Activated CD4-positive, alpha-beta T cell treated with anti-CD3 and anti-CD28 coated beads for 36 hours (primary cell): ENCODE measurements around the gene FHDC1. TPM values are rescaled to one million over a fixed set of nuclear protein-coding genes. Genes with fewer than 3 reads are reported as not detected.

Source experiments
- ATAC-seq: fragments of 200-7000 bp; cut with Tn5 transposase; one replicate; pipeline ENCODE4 v1.10.0; 2021; ENCODE audit warnings: mild to moderate bottlenecking, moderate library complexity
- CTCF ChIA-PET: fragments of 350-600 bp; sonication (Branson Sonifier 250); formaldehyde crosslinking; loops from one replicate; lab custom pipeline; 2021; ENCODE audit warnings: antibody characterized with exemption; lab: Charles Lee
- POLR2A ChIA-PET: fragments of 350-600 bp; sonication (Branson Sonifier 250); formaldehyde crosslinking; loops from one replicate; lab custom pipeline; 2021; ENCODE audit warnings: antibody characterized with exemption, inconsistent platforms; lab: Charles Lee
- DNase-seq: peaks from one replicate; pipeline ENCODE4 v3.0.0-alpha.2; 2020
- H3K27ac Mint-ChIP-seq: one replicate; pipeline ENCODE4 v1.8.0; 2021; ENCODE audit warnings: mixed read lengths
- H3K27me3 Mint-ChIP-seq: one replicate; pipeline ENCODE4 v1.8.0; 2021; ENCODE audit warnings: mixed read lengths
- H3K36me3 Mint-ChIP-seq: one replicate; pipeline ENCODE4 v1.8.0; 2021; ENCODE audit warnings: low read depth, mixed read lengths
- H3K4me1 Mint-ChIP-seq: one replicate; pipeline ENCODE4 v1.8.0; 2021; ENCODE audit warnings: mixed read lengths
- H3K4me3 Mint-ChIP-seq: one replicate; pipeline ENCODE4 v1.8.0; 2021; ENCODE audit warnings: mild to moderate bottlenecking, moderate library complexity, mixed read lengths
- H3K9me3 Mint-ChIP-seq: one replicate; pipeline ENCODE4 v1.8.0; 2021; ENCODE audit warnings: low read depth, mixed read lengths
- intact Hi-C, 2 experiments: fragments of 100-400 bp; cut with DNase I in 1 of 2; cut with micrococcal nuclease in 1 of 2; formaldehyde crosslinking; loops; one replicate each; pipeline versions ENCODE4 v1.14.2 to v1.15.1; 2022 to 2024; cut with DNase I, micrococcal nuclease
- total RNA-seq, 2 experiments: library from RNA; stranded (reverse); gene quantifications; one replicate each; pipeline ENCODE4 v1.2.3, GENCODE V29; 2021

The FHDC1 gene
- total RNA-seq, 2 experiments from 2014 or later = 0.09 TPM

DNA sequence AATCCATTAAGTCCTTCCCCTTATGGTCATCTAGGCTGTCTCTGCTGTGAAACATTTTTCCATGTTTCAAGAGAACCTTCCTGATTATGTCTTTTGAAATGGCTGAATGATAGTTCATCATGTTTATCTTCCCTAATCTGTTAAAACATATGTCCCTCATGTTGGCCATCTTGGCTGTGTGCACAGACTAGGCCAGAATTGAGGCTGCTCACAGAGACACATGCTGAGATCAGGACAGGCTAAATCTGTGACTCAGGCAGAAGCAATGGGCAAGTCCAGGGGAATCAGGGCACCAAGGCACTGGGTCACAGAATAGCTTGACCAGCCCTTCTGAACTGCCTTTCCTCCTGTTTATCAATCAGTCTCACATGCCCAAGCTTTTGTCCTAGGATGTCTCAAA, 78.3 kb downstream of the FHDC1 start:
- ATAC-seq (no peak), DNase-seq (no peak)
- H3K36me3 Mint-ChIP-seq = no peaks in the 10 kb centered on the region
- ChIA-PET CTCF (interaction anchor here (1.0 kb wide), 1 partner anchor 13 kb away, joined by 4 read pairs; no protein-coding TSS in a partner anchor), POLR2A (interaction anchor here (0.6 to 0.7 kb wide), 2 partner anchors 98 to 625 kb away, joined by 3 read pairs; no protein-coding TSS in a partner anchor)
- H3K4me3 Mint-ChIP-seq = no peak overlapping the region
- intact Hi-C loops = no loop called here
- H3K9me3 Mint-ChIP-seq = no peaks in the 10 kb centered on the region
- no peaks in the 10 kb centered on the region for H3K27me3 Mint-ChIP-seq
- no peak overlapping the region for H3K27ac Mint-ChIP-seq
- no peaks in the 10 kb centered on the region for H3K4me1 Mint-ChIP-seq

DNA sequence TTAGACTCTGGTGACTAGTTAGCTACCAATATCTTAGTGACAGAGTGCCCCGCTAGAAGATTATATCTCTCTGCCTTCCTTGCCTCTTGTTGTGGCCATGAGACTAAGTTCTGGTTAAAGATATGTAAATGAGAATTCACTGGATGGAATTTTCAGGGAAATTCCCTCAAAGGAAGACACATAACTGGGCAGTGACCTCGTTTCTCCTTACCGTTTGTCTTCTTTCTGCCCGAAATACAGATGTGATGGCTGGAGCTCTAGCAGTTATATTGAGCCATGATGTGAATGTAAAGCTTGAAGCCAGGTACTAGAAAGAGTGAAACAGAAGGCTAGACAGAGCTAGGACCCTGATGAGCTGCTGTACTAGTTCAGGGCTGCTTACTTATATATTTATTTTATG, 80.5 kb downstream of the FHDC1 start:
- ChIA-PET CTCF (interaction anchor here (0.6 kb wide), 1 partner anchor 152 kb away, joined by 3 read pairs; no protein-coding TSS in a partner anchor), POLR2A (no interaction called here)
- intact Hi-C loops = no loop called here
- H3K9me3 Mint-ChIP-seq = no peaks in the 10 kb centered on the region
- no peaks in the 10 kb centered on the region for H3K4me1 Mint-ChIP-seq
- H3K27ac Mint-ChIP-seq = no peak overlapping the region
- no peak for ATAC-seq
- H3K36me3 Mint-ChIP-seq = no peaks in the 10 kb centered on the region
- H3K4me3 Mint-ChIP-seq = no peak overlapping the region
- no peaks in the 10 kb centered on the region for H3K27me3 Mint-ChIP-seq
- DNase-seq = no peak

DNA sequence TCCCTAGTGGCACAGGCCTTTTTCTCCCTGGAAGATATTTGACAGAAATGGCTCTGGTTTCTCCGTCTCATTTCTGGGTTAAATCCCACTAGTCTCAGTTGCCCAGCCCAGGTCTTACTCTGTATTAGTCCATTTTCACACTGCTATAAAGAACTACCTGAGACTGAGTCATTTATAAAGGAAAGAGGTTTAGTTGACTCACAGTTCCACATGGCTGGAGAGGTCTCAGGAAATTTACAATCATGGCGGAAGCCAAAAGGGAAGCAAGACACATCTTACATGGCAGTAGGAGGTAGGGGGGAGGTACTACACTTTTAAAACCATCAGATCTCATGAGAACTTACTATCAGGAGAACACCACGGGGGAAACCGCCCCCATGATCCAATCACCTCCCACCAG, 81.9 kb downstream of the FHDC1 start:
- Mint-ChIP-seq H3K9me3 (no peaks in the 10 kb centered on the region), H3K27ac (no peak overlapping the region), H3K27me3 (no peaks in the 10 kb centered on the region), H3K36me3 (no peaks in the 10 kb centered on the region), H3K4me3 (no peak overlapping the region), H3K4me1 (no peaks in the 10 kb centered on the region)
- ATAC-seq = no peak
- intact Hi-C loops = no loop called here
- ChIA-PET POLR2A (no interaction called here), CTCF (no interaction called here)
- no peak for DNase-seq

DNA sequence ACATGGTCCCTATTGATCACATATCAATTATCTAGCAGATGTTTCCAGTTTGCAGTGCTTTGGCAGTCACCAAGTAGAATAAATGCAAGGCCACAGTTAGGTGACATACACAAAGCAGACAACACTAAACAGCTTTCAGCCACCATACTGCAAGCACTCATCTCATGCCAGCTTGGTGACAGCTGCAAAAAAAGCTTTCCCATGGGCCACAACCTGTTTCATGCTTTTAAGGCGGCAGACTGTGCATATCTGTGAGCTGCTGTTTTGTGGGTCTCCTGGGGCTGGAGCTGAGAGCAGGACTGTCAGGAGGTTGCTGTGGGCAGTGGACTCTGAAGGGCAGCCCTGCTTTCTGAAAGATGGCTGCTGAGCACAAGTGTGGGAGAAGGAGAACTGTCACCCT, 82.6 kb downstream of the FHDC1 start:
- Mint-ChIP-seq H3K4me1 (peaks cover under 1% of the 10 kb centered on the region), H3K27ac (no peak overlapping the region), H3K36me3 (no peaks in the 10 kb centered on the region), H3K9me3 (no peaks in the 10 kb centered on the region), H3K27me3 (peaks cover under 1% of the 10 kb centered on the region), H3K4me3 (no peak overlapping the region)
- ATAC-seq (no peak), DNase-seq (no peak)
- POLR2A ChIA-PET = no interaction called here
- CTCF ChIA-PET = interaction anchor here (0.5 kb wide), 1 partner anchor 13 kb away, joined by 3 read pairs; no protein-coding TSS in a partner anchor
- intact Hi-C loops = no loop called here

DNA sequence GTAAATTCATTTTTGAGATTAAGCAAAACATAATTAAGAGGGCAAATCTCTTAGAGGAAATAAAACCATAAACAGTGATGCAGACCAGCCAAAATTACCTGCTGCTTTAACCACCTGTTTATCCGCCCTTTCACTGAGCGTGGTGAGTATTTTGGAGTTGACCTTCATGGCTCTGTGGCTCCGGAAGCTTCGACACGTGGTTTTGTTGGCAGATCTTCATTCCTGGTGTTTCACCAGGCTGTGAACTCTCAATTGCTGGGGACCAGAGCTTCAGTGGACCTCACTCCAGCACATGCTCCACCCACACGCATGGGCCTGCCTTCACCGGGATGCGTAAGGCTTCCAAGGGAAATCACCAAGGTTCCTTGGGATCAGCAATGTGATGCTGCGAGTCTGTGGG, 83.8 kb downstream of the FHDC1 start:
- Mint-ChIP-seq H3K27ac (no peak overlapping the region), H3K27me3 (peaks cover 2% of the 10 kb centered on the region), H3K4me1 (peaks cover 11% of the 10 kb centered on the region), H3K36me3 (no peaks in the 10 kb centered on the region), H3K4me3 (no peak overlapping the region), H3K9me3 (no peaks in the 10 kb centered on the region)
- intact Hi-C loops = no loop called here
- ChIA-PET POLR2A (no interaction called here), CTCF (no interaction called here)
- no peak for DNase-seq
- ATAC-seq = no peak

DNA sequence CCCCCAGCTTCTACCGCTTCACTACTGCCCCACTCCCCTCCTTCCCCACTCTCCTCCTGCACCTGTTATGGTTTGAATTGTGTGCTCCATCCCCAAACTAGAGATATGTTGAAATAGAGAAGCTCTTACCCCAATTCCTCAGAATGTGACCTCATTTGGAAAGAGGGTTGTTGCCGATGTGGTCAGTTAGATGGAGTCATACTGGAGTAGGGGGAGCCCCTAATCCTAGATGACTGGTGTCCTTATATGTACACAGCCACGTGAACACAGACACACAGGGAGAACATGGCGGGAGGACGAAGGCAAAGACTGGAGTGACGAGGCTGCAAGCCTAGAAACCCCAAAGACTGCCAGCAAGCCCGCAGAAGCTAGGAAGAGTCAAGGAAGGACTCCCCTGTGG, 84.3 kb downstream of the FHDC1 start:
- no peaks in the 10 kb centered on the region for H3K9me3 Mint-ChIP-seq
- CTCF ChIA-PET = no interaction called here
- no peak overlapping the region for H3K27ac Mint-ChIP-seq
- H3K4me1 Mint-ChIP-seq = peaks cover 11% of the 10 kb centered on the region
- no peak for ATAC-seq
- POLR2A ChIA-PET = no interaction called here
- no peak for DNase-seq
- no peak overlapping the region for H3K4me3 Mint-ChIP-seq
- H3K27me3 Mint-ChIP-seq = peaks cover 2% of the 10 kb centered on the region
- no peaks in the 10 kb centered on the region for H3K36me3 Mint-ChIP-seq
- intact Hi-C loops = no loop called here

DNA sequence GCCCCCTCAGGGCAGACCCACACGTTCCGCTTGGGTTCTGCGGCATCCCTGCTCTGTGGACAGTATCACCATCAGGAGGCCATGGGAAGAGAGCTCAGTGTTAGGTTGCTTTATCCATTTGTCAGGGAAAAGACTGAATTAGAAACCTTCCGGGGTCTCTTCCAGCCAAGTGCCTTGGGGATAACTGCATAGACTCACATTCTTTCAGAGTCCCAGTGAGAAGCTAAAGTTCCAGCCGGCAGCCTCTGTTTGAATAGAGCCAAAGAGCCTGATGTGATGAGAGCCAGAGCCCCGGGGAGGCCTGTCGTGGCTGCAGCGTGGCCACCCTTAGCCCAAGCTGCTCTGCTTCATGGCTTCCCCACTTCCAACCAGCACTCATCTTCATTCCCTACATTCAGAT, 85.2 kb downstream of the FHDC1 start:
- intact Hi-C loops = no loop called here
- DNase-seq = no peak

DNA sequence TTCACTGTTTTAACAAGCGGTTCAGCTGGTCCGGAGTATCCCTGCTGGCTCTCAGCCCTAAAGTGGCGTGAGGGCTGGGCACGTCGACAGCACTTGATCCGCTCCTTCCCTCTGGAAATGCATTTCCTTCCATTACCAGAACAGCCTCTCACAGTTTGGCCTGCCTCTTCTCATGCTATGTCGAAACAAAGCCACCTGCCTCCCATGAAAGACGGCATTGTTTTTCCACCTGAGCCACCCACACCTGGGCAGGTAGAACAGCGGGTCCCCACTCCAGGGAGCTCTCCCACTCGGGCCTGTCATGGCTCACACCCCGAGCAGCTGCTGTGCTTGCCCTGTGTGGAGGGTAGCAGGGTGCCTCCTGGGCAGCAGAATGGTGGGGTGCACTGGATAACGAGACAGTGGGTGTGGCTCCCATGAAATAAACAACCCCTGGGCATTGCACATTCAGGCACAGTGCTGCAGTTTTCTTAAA, 86.2 kb downstream of the FHDC1 start:
- Mint-ChIP-seq H3K27me3 (peaks cover 2% of the 10 kb centered on the region), H3K4me3 (no peak overlapping the region), H3K9me3 (no peaks in the 10 kb centered on the region), H3K4me1 (peaks cover 11% of the 10 kb centered on the region), H3K36me3 (no peaks in the 10 kb centered on the region), H3K27ac (no peak overlapping the region)
- POLR2A ChIA-PET = no interaction called here
- ATAC-seq (no peak), DNase-seq (no peak)
- CTCF ChIA-PET = interaction anchor here (1.2 kb wide), 1 partner anchor 173 kb away, joined by 3 read pairs; no protein-coding TSS in a partner anchor
- intact Hi-C loops = no loop called here

More for the DNA sequence above, 85.2 kb downstream of the FHDC1 start:
- no peak for ATAC-seq
- ChIA-PET POLR2A (no interaction called here), CTCF (interaction anchor here (0.6 kb wide), 1 partner anchor 247 kb away, joined by 3 read pairs; no protein-coding TSS in a partner anchor)
- no peak overlapping the region for H3K4me3 Mint-ChIP-seq
- no peak overlapping the region for H3K27ac Mint-ChIP-seq
- peaks cover 2% of the 10 kb centered on the region for H3K27me3 Mint-ChIP-seq
- H3K36me3 Mint-ChIP-seq = no peaks in the 10 kb centered on the region
- H3K4me1 Mint-ChIP-seq = peaks cover 11% of the 10 kb centered on the region
- no peaks in the 10 kb centered on the region for H3K9me3 Mint-ChIP-seq

DNA sequence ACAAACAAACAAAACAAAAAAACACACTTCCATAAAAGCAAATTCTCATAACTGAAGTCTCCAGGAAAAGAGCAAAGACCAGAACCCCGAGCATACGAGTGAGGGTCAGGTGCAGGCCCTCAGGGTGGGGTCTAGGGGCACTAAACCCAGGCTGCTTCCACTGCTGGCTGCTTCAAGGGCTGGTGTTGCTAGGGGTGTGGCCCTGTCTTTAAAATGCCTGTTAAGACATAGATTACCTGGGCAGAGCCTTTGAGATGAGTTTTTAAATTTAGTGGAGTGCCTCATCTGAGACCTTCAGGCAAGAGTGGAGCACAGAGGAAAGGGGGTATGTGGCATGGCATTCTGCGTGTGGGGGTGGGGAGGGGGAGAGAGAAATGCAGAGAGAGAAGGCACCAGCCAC, 87.0 kb downstream of the FHDC1 start:
- Mint-ChIP-seq H3K27me3 (peaks cover 2% of the 10 kb centered on the region), H3K4me1 (peaks cover 11% of the 10 kb centered on the region), H3K36me3 (no peaks in the 10 kb centered on the region), H3K4me3 (no peak overlapping the region), H3K27ac (no peak overlapping the region), H3K9me3 (peaks cover under 1% of the 10 kb centered on the region)
- ChIA-PET POLR2A (no interaction called here), CTCF (no interaction called here)
- intact Hi-C loops = no loop called here
- DNase-seq (no peak), ATAC-seq (no peak)

DNA sequence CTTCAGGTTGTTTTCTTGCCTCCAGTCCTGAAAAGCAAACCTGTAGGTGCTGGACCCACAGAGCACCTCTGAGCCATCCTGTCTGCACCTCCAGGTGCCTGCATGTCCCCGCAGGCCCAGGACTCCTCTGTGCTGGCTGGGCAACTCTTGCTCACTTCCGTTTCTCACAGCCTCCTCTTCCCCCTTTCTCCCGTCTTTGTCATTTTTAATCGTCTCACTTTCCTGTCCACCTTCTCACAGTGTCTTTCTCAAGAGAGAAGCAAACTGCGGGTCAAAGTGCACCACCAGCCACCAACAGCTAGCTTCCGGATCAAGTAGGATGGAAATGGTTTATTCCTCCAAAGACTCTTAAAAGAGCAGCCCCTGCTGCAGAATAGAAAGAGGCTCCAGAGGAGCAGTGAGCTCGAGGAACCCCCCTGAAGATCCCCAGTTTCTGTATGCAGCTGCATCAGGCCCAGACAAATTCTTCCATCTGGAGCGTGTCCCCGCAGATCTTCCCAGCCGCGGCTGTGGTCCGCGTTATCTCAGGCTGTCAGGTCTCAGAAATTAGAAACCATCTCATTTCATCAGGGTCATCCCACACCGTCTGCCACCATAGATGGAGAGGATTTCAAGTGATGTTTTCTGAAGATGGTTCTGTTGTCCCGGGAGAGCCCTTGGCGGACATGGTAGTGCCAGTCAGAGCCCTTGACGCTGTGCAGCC, 87.7 kb downstream of the FHDC1 start:
- DNase-seq (no peak), ATAC-seq (no peak)
- no peaks in the 10 kb centered on the region for H3K36me3 Mint-ChIP-seq
- intact Hi-C loops = no loop called here
- peaks cover 6% of the 10 kb centered on the region for H3K9me3 Mint-ChIP-seq
- ChIA-PET CTCF (interaction anchor here (0.6 kb wide), 1 partner anchor 344 kb away, joined by 3 read pairs; the partner anchor contains the start of gene TMEM154), POLR2A (no interaction called here)
- H3K4me1 Mint-ChIP-seq = peaks cover 11% of the 10 kb centered on the region
- no peak overlapping the region for H3K4me3 Mint-ChIP-seq
- H3K27me3 Mint-ChIP-seq = peaks cover 2% of the 10 kb centered on the region
- no peak overlapping the region for H3K27ac Mint-ChIP-seq

DNA sequence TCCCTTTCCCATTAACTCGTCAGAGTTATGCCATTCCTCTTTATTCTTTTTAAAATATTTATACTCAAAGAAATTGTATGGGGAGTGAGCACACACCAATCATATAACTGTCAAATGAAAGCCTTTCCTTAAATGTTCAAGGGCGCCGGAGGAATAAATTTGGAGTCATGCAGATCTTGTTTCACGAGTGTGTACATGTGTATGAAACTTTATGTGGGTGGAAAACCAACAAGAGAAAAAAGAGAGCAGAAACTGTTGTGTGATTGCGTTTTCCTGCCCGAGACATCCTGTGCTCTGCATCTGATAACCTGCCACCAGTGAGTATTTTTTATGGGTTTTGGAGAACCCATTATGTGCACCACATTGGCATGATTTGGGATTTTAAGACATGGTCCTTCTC, 88.3 kb downstream of the FHDC1 start:
- H3K27ac Mint-ChIP-seq = no peak overlapping the region

DNA sequence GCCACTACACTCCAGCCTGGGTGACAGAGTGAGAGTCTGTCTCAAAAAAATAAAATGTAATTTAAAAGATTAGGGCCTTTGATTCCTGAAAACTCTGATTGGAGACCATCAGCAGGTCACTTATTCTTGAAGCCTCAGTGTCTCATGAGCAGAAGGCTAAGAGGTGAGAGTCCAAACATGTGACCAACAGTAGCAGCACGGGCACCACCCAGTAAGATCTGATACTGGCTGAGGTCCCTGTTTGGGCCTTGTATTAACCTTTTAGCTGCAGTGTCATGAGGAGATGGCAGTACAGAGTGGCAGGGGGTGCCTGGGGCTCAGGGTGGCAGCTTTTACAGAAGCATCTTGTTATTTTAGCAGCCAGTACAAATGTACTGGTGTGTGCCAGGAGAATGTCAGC, 89.3 kb downstream of the FHDC1 start:
- DNase-seq = no peak
- H3K27me3 Mint-ChIP-seq = peaks cover 2% of the 10 kb centered on the region
- POLR2A ChIA-PET = no interaction called here
- H3K4me3 Mint-ChIP-seq = no peak overlapping the region
- ATAC-seq = no peak
- H3K36me3 Mint-ChIP-seq = no peaks in the 10 kb centered on the region
- no peak overlapping the region for H3K27ac Mint-ChIP-seq
- CTCF ChIA-PET = interaction anchor here (0.6 kb wide), 1 partner anchor 293 kb away, joined by 3 read pairs; no protein-coding TSS in a partner anchor
- intact Hi-C loops = no loop called here
- peaks cover 11% of the 10 kb centered on the region for H3K4me1 Mint-ChIP-seq
- peaks cover 18% of the 10 kb centered on the region for H3K9me3 Mint-ChIP-seq

More for the DNA sequence above, 88.3 kb downstream of the FHDC1 start:
- intact Hi-C loops = no loop called here
- ATAC-seq (no peak), DNase-seq (no peak)
- peaks cover 13% of the 10 kb centered on the region for H3K9me3 Mint-ChIP-seq
- H3K36me3 Mint-ChIP-seq = no peaks in the 10 kb centered on the region
- POLR2A ChIA-PET = no interaction called here
- H3K27me3 Mint-ChIP-seq = peaks cover 2% of the 10 kb centered on the region
- CTCF ChIA-PET = no interaction called here
- peaks cover 11% of the 10 kb centered on the region for H3K4me1 Mint-ChIP-seq
- H3K4me3 Mint-ChIP-seq = no peak overlapping the region
